ENCODE measurements around the gene LCP1. TPM values are rescaled to one million over a fixed set of nuclear protein-coding genes. Genes with fewer than 3 reads are reported as not detected.

Gene LCP1
- polyA plus RNA-seq, 1 of the 3 experiments (the other 2 are of a cell fraction), result 0.03 TPM

GRCh38 chr13:46143184-46143701 is 38.7 kb downstream of the LCP1 start:
- Histone ChIP-seq H4K20me1 (ENCODE audit: insufficient read depth) (no peaks in the 10 kb centered on the region), H3K79me2 (ENCODE audit: insufficient read depth) (no peaks in the 10 kb centered on the region), H3K4me1 (ENCODE audit: control insufficient read depth in 1 of 2, insufficient read depth in 2 of 2, low read depth in 1 of 2, low read length in 1 of 2) (no peaks in the 10 kb centered on the region; a peak in 2 of 4 replicates), H3K9me3 (no peaks in the 10 kb centered on the region), H3K4me2 (no peak overlapping the region), H3K27me3 (ENCODE audit: insufficient read depth) (no peaks in the 10 kb centered on the region), H3K9ac (no peak overlapping the region), H3K9me2 (no peaks in the 10 kb centered on the region), H3K36me3 (replicated peaks in 1 of 2; ENCODE audit: control insufficient read depth in 1 of 2, insufficient read depth in 2 of 2, low read length in 1 of 2) (no peaks in the 10 kb centered on the region), H3K27ac (ENCODE audit: low read depth in 2 of 2, low read length in 1 of 2) (no peak overlapping the region), H3K4me3 (ENCODE audit: low read depth in 2 of 2, low read length in 1 of 2) (no peak overlapping the region), H3F3A (replicated peaks; ENCODE audit: insufficient read depth) (no peaks in the 10 kb centered on the region), H2AFZ (ENCODE audit: low read depth) (no peak overlapping the region)
- ChIA-PET CTCF (interaction anchor here (1.2 to 8.0 kb wide), 4 partner anchors 12 to 147 kb away, joined by 3 to 44 read pairs (median 20); no protein-coding TSS in a partner anchor), POLR2A (no interaction called here)
- DNase-seq, result no peak
- TF ChIP-seq, protein P1, sequence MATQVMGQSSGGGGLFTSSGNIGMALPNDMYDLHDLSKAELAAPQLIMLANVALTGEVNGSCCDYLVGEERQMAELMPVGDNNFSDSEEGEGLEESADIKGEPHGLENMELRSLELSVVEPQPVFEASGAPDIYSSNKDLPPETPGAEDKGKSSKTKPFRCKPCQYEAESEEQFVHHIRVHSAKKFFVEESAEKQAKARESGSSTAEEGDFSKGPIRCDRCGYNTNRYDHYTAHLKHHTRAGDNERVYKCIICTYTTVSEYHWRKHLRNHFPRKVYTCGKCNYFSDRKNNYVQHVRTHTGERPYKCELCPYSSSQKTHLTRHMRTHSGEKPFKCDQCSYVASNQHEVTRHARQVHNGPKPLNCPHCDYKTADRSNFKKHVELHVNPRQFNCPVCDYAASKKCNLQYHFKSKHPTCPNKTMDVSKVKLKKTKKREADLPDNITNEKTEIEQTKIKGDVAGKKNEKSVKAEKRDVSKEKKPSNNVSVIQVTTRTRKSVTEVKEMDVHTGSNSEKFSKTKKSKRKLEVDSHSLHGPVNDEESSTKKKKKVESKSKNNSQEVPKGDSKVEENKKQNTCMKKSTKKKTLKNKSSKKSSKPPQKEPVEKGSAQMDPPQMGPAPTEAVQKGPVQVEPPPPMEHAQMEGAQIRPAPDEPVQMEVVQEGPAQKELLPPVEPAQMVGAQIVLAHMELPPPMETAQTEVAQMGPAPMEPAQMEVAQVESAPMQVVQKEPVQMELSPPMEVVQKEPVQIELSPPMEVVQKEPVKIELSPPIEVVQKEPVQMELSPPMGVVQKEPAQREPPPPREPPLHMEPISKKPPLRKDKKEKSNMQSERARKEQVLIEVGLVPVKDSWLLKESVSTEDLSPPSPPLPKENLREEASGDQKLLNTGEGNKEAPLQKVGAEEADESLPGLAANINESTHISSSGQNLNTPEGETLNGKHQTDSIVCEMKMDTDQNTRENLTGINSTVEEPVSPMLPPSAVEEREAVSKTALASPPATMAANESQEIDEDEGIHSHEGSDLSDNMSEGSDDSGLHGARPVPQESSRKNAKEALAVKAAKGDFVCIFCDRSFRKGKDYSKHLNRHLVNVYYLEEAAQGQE (IDR thresholded peaks at IDR 0.05; ENCODE audit: low read depth, low read length), result no peak
- no peak for TF ChIP-seq NRF1 (IDR thresholded peaks at IDR 0.05; ENCODE audit: low read depth, low read length)
- WGBS (ENCODE audit: low lambda C conversion rate), result 49% methylated on average over 4 of the region's 4 CpGs

DNA sequence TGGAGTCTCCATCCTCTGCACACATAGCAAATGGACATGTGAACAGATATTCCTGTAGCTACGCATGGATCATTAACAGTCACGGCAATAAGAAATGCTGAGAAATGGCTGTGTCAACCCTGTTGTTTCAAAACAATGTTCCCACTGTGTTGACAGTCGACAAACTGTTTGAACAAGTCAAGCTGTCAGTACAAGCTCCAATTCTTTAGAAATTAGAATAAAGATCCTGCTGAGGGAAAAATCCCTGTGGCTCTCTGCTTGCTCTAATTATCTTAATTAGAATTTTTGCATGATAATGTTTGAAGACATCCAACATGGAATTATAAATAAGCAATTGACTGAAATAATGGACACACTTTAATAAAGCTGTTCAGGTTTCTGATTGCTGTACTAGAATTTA is 39.2 kb downstream of the LCP1 start:
- no peak for DNase-seq
- Histone ChIP-seq H3F3A (replicated peaks; ENCODE audit: insufficient read depth) (no peaks in the 10 kb centered on the region), H3K79me2 (ENCODE audit: insufficient read depth) (no peaks in the 10 kb centered on the region), H3K27ac (ENCODE audit: low read depth in 2 of 2, low read length in 1 of 2) (no peak overlapping the region), H3K4me2 (no peak overlapping the region), H3K36me3 (replicated peaks in 1 of 2; ENCODE audit: control insufficient read depth in 1 of 2, insufficient read depth in 2 of 2, low read length in 1 of 2) (no peaks in the 10 kb centered on the region), H3K9me2 (no peaks in the 10 kb centered on the region), H3K27me3 (ENCODE audit: insufficient read depth) (no peaks in the 10 kb centered on the region), H3K9ac (no peak overlapping the region), H4K20me1 (ENCODE audit: insufficient read depth) (no peaks in the 10 kb centered on the region), H2AFZ (ENCODE audit: low read depth) (no peak overlapping the region), H3K9me3 (no peaks in the 10 kb centered on the region), H3K4me1 (ENCODE audit: control insufficient read depth in 1 of 2, insufficient read depth in 2 of 2, low read depth in 1 of 2, low read length in 1 of 2) (no peaks in the 10 kb centered on the region; a peak in 2 of 4 replicates), H3K4me3 (ENCODE audit: low read depth in 2 of 2, low read length in 1 of 2) (no peak overlapping the region)
- POLR2A ChIA-PET, result no interaction called here
- CTCF ChIA-PET, result interaction anchor here (1.0 to 8.0 kb wide), 5 partner anchors 12 to 178 kb away, joined by 3 to 44 read pairs (median 3); no protein-coding TSS in a partner anchor
- TF ChIP-seq YY1 (IDR thresholded peaks at IDR 0.05; ENCODE audit: low read depth) (no peak), POLR2AphosphoS5 (IDR thresholded peaks at IDR 0.05; ENCODE audit: low read depth, low read length) (no peak), RFX5 (IDR thresholded peaks at IDR 0.05; ENCODE audit: low read length) (no peak), FOXM1 (IDR thresholded peaks at IDR 0.05; ENCODE audit: low read depth) (no peak), GATA2 (CRISPR knock-in tag; IDR thresholded peaks at IDR 0.05) (no peak), TAF1 (IDR thresholded peaks at IDR 0.05; ENCODE audit: borderline replicate concordance, low read depth, low read length) (no peak), PBX3 (IDR thresholded peaks at IDR 0.05) (no peak), ELF1 (IDR thresholded peaks at IDR 0.05) (no peak), JUND (IDR thresholded peaks at IDR 0.05) (no peak)
- TF ChIP-seq, protein P2, sequence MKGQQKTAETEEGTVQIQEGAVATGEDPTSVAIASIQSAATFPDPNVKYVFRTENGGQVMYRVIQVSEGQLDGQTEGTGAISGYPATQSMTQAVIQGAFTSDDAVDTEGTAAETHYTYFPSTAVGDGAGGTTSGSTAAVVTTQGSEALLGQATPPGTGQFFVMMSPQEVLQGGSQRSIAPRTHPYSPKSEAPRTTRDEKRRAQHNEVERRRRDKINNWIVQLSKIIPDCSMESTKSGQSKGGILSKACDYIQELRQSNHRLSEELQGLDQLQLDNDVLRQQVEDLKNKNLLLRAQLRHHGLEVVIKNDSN (IDR thresholded peaks at IDR 0.05; ENCODE audit: borderline replicate concordance, low read depth), result no peak
- WGBS (ENCODE audit: low lambda C conversion rate), result 64% methylated on average over 3 of the region's 3 CpGs
